Measurements from ENCODE around the gene TRAF1. TPM values are rescaled to one million over a fixed set of nuclear protein-coding genes. Genes with fewer than 3 reads are reported as not detected.
"Not testable (repeated sequence)": the region's sequence is repeated elsewhere in the genome, so short reads cannot be mapped to it uniquely, and the experiment has no call there.

The TRAF1 gene
- total RNA-seq, result 10 to 100 TPM; 61.9 to 64.3 TPM

- Mint-ChIP-seq H3K36me3 (ENCODE audit: low read depth) (peaks cover 61% of the 10 kb centered on the region), H3K27ac (peak within 1 kb of the TSS; percentile 98), H3K27me3 (no peaks in the 10 kb centered on the region), H3K4me1 (peaks cover 84% of the 10 kb centered on the region), H3K9me3 (no peaks in the 10 kb centered on the region), H3K4me3 (peak within 1 kb of the TSS; percentile 92)
- ChIA-PET CTCF (interaction anchor here (0.6 to 2.2 kb wide), 5 partner anchors 9 to 62 kb away, joined by 3 to 9 read pairs (median 3); no protein-coding TSS in a partner anchor), POLR2A (interaction anchor here (0.6 to 1.6 kb wide), 4 partner anchors 31 to 54 kb away, joined by 3 to 6 read pairs (median 3); no protein-coding TSS in a partner anchor)
- peak; percentile 40 for DNase-seq
Observed at GRCh38 chr9:120926397-120926928, at the start of gene TRAF1. Gene TRAF1, minus strand, starts transcription at chr9:120926796. Its CDS starts 721 bp downstream, at chr9:120926075.

GRCh38 chr9:120974921-120975320, 48.3 kb upstream of the TRAF1 start:
- Mint-ChIP-seq H3K36me3 (ENCODE audit: low read depth) (no peaks in the 10 kb centered on the region), H3K4me3 (no peak overlapping the region), H3K9me3 (no peaks in the 10 kb centered on the region), H3K4me1 (peaks cover 16% of the 10 kb centered on the region), H3K27ac (peak overlapping the region; percentile 1), H3K27me3 (no peaks in the 10 kb centered on the region)
- CTCF ChIA-PET, result interaction anchor here (0.5 kb wide), 1 partner anchor 32 kb away, joined by 3 read pairs; no protein-coding TSS in a partner anchor
- peak; percentile 16 for DNase-seq
- POLR2A ChIA-PET, result no interaction called here

- Mint-ChIP-seq H3K9me3 (no peaks in the 10 kb centered on the region), H3K36me3 (ENCODE audit: low read depth) (no peaks in the 10 kb centered on the region), H3K27me3 (no peaks in the 10 kb centered on the region), H3K4me1 (peaks cover 16% of the 10 kb centered on the region), H3K27ac (no peak overlapping the region), H3K4me3 (no peak overlapping the region)
- CTCF ChIA-PET, result interaction anchor here (0.5 to 0.6 kb wide), 2 partner anchors 90 to 145 kb away, joined by 3 read pairs; no protein-coding TSS in a partner anchor
- DNase-seq, result no peak
- POLR2A ChIA-PET, result no interaction called here
Observed at GRCh38 chr9:120974181-120974580, 47.6 kb upstream of the TRAF1 start.

- peaks cover 16% of the 10 kb centered on the region for H3K4me1 Mint-ChIP-seq
- no peak overlapping the region for H3K27ac Mint-ChIP-seq
- ChIA-PET POLR2A (no interaction called here), CTCF (interaction anchor here (1.1 to 2.4 kb wide), 4 partner anchors 8 to 113 kb away, joined by 3 to 8 read pairs (median 4); no protein-coding TSS in a partner anchor)
- no peak for DNase-seq
- H3K4me3 Mint-ChIP-seq, result no peak overlapping the region
- no peaks in the 10 kb centered on the region for H3K27me3 Mint-ChIP-seq
- no peaks in the 10 kb centered on the region for H3K9me3 Mint-ChIP-seq
- no peaks in the 10 kb centered on the region for H3K36me3 Mint-ChIP-seq (ENCODE audit: low read depth)
Observed at GRCh38 chr9:120971938-120972337, 45.3 kb upstream of the TRAF1 start.

- H3K9me3 Mint-ChIP-seq; DNase-seq; H3K4me3 Mint-ChIP-seq; H3K36me3 Mint-ChIP-seq (ENCODE audit: low read depth); POLR2A ChIA-PET; H3K27ac Mint-ChIP-seq; H3K27me3 Mint-ChIP-seq: not testable (repeated sequence)
- H3K4me1 Mint-ChIP-seq, result peaks cover 16% of the 10 kb centered on the region
- CTCF ChIA-PET, result interaction anchor here (1.2 to 2.4 kb wide), 3 partner anchors 9 to 11 kb away, joined by 3 to 8 read pairs (median 4); no protein-coding TSS in a partner anchor
Observed at GRCh38 chr9:120971471-120971870, 44.9 kb upstream of the TRAF1 start.

GRCh38 chr9:120970244-120970643, 43.6 kb upstream of the TRAF1 start:
- ChIA-PET POLR2A (no interaction called here), CTCF (interaction anchor here (1.4 kb wide), 1 partner anchor 20 kb away, joined by 3 read pairs; no protein-coding TSS in a partner anchor)
- Mint-ChIP-seq H3K36me3 (ENCODE audit: low read depth) (no peaks in the 10 kb centered on the region), H3K4me1 (peaks cover 11% of the 10 kb centered on the region), H3K4me3 (no peak overlapping the region), H3K27me3 (peaks cover 1% of the 10 kb centered on the region), H3K9me3 (no peaks in the 10 kb centered on the region), H3K27ac (no peak overlapping the region)
- DNase-seq, result no peak

- ChIA-PET CTCF (interaction anchor here (1.1 to 2.4 kb wide), 2 partner anchors 15 to 22 kb away, joined by 3 to 7 read pairs; no protein-coding TSS in a partner anchor), POLR2A (no interaction called here)
- no peak overlapping the region for H3K27ac Mint-ChIP-seq
- H3K27me3 Mint-ChIP-seq, result peaks cover 1% of the 10 kb centered on the region
- H3K4me1 Mint-ChIP-seq, result no peaks in the 10 kb centered on the region
- no peak for DNase-seq
- no peaks in the 10 kb centered on the region for H3K36me3 Mint-ChIP-seq (ENCODE audit: low read depth)
- H3K9me3 Mint-ChIP-seq, result no peaks in the 10 kb centered on the region
- H3K4me3 Mint-ChIP-seq, result no peak overlapping the region
Observed at GRCh38 chr9:120966013-120966369, 39.4 kb upstream of the TRAF1 start.

- H3K27ac Mint-ChIP-seq, result no peak overlapping the region
- no peak for DNase-seq
- no peaks in the 10 kb centered on the region for H3K4me1 Mint-ChIP-seq
- H3K27me3 Mint-ChIP-seq, result peaks cover 1% of the 10 kb centered on the region
- no peaks in the 10 kb centered on the region for H3K9me3 Mint-ChIP-seq
- CTCF ChIA-PET, result interaction anchor here (1.1 to 2.4 kb wide), 5 partner anchors 15 to 210 kb away, joined by 3 to 7 read pairs (median 4); no protein-coding TSS in a partner anchor
- POLR2A ChIA-PET, result no interaction called here
- no peaks in the 10 kb centered on the region for H3K36me3 Mint-ChIP-seq (ENCODE audit: low read depth)
- no peak overlapping the region for H3K4me3 Mint-ChIP-seq
Observed at GRCh38 chr9:120965344-120966012, 38.9 kb upstream of the TRAF1 start.

GRCh38 chr9:120961936-120962335, 35.3 kb upstream of the TRAF1 start:
- H3K27ac Mint-ChIP-seq, result no peak overlapping the region
- H3K4me1 Mint-ChIP-seq, result no peaks in the 10 kb centered on the region
- H3K36me3 Mint-ChIP-seq (ENCODE audit: low read depth), result no peaks in the 10 kb centered on the region
- ChIA-PET POLR2A (no interaction called here), CTCF (interaction anchor here (0.6 to 1.6 kb wide), 2 partner anchors 109 to 1962 kb away, joined by 3 to 4 read pairs; no protein-coding TSS in a partner anchor)
- H3K9me3 Mint-ChIP-seq, result no peaks in the 10 kb centered on the region
- peaks cover 1% of the 10 kb centered on the region for H3K27me3 Mint-ChIP-seq
- no peak overlapping the region for H3K4me3 Mint-ChIP-seq
- DNase-seq, result no peak

GRCh38 chr9:120960001-120960400, 33.4 kb upstream of the TRAF1 start:
- no peaks in the 10 kb centered on the region for H3K4me1 Mint-ChIP-seq
- CTCF ChIA-PET, result interaction anchor here (1.2 to 1.7 kb wide), 4 partner anchors 12 to 202 kb away, joined by 3 to 4 read pairs (median 3); no protein-coding TSS in a partner anchor
- no peak for DNase-seq

GRCh38 chr9:120956862-120957261, 30.3 kb upstream of the TRAF1 start:
- Mint-ChIP-seq H3K9me3 (no peaks in the 10 kb centered on the region), H3K36me3 (ENCODE audit: low read depth) (no peaks in the 10 kb centered on the region), H3K27me3 (peaks cover 2% of the 10 kb centered on the region), H3K4me1 (no peaks in the 10 kb centered on the region), H3K4me3 (no peak overlapping the region), H3K27ac (no peak overlapping the region)
- no peak for DNase-seq
- CTCF ChIA-PET, result interaction anchor here (1.5 kb wide), 1 partner anchor 28 kb away, joined by 3 read pairs; no protein-coding TSS in a partner anchor
- POLR2A ChIA-PET, result no interaction called here

More at GRCh38 chr9:120960001-120960400, 33.4 kb upstream of the TRAF1 start:
- no peaks in the 10 kb centered on the region for H3K36me3 Mint-ChIP-seq (ENCODE audit: low read depth)
- H3K4me3 Mint-ChIP-seq, result no peak overlapping the region
- peaks cover 2% of the 10 kb centered on the region for H3K27me3 Mint-ChIP-seq
- H3K27ac Mint-ChIP-seq, result no peak overlapping the region
- no peaks in the 10 kb centered on the region for H3K9me3 Mint-ChIP-seq
- POLR2A ChIA-PET, result no interaction called here

- H3K9me3 Mint-ChIP-seq, result no peaks in the 10 kb centered on the region
- H3K27me3 Mint-ChIP-seq, result peaks cover 2% of the 10 kb centered on the region
- no peak overlapping the region for H3K27ac Mint-ChIP-seq
- CTCF ChIA-PET, result interaction anchor here (0.8 kb wide), 1 partner anchor 196 kb away, joined by 3 read pairs; no protein-coding TSS in a partner anchor
- no peak for DNase-seq
- no peaks in the 10 kb centered on the region for H3K36me3 Mint-ChIP-seq (ENCODE audit: low read depth)
- H3K4me1 Mint-ChIP-seq, result no peaks in the 10 kb centered on the region
- POLR2A ChIA-PET, result no interaction called here
- no peak overlapping the region for H3K4me3 Mint-ChIP-seq
Observed at GRCh38 chr9:120951960-120952618, 25.5 kb upstream of the TRAF1 start.
